ENCODE results near the gene SYNDIG1L. TPM values are rescaled to one million over a fixed set of nuclear protein-coding genes. Genes with fewer than 3 reads are reported as not detected.

Gene SYNDIG1L
- total RNA-seq, 1 experiment from 2014 or later, result 1.4 TPM

GRCh38 chr14:74469548-74470518 lies 43.8 kb upstream of the SYNDIG1L start (continued):
- TF ChIP-seq PREB (CRISPR knock-in tag; IDR thresholded peaks at IDR 0.05; ENCODE audit: borderline replicate concordance) (no peak), SMAD4 (CRISPR knock-in tag; IDR thresholded peaks at IDR 0.05) (no peak), ZNF671 (CRISPR knock-in tag; IDR thresholded peaks at IDR 0.05) (no peak), KAT7 (CRISPR knock-in tag; IDR thresholded peaks at IDR 0.05; ENCODE audit: borderline replicate concordance) (no peak), TCF7 (CRISPR knock-in tag; IDR thresholded peaks at IDR 0.05; ENCODE audit: low read depth) (no peak), NR1H2 (CRISPR knock-in tag; IDR thresholded peaks at IDR 0.05) (no peak), ESRRA (CRISPR knock-in tag; IDR thresholded peaks at IDR 0.05; ENCODE audit: borderline replicate concordance) (no peak), MYBL2 (CRISPR knock-in tag; IDR thresholded peaks at IDR 0.05) (no peak), ZNF396 (CRISPR knock-in tag; IDR thresholded peaks at IDR 0.05; ENCODE audit: borderline replicate concordance) (no peak), TEAD4 (CRISPR knock-in tag; IDR thresholded peaks at IDR 0.05) (no peak), E2F4 (CRISPR knock-in tag; IDR thresholded peaks at IDR 0.05; ENCODE audit: borderline replicate concordance, low read depth) (no peak)

- Mint-ChIP-seq H3K27me3 (ENCODE audit: low read depth) (no peaks in the 10 kb centered on the region), H3K4me1 (0 out of 2 replicates have a peak, but pooled peaks cover 2% of the 10 kb centered on the region), H3K27ac (no peak overlapping the region), H3K4me3 (no peak overlapping the region), H3K36me3 (peaks cover 2% of the 10 kb centered on the region), H3K9me3 (no peaks in the 10 kb centered on the region)
- DNase-seq (ENCODE audit: low spot score) (no peak), ATAC-seq (no peak)
- POLR2A ChIA-PET, result no interaction called here
- TF ChIP-seq NFATC4 (CRISPR knock-in tag; IDR thresholded peaks at IDR 0.05), result no peak
- TF ChIP-seq ZNF232 (CRISPR knock-in tag; IDR thresholded peaks at IDR 0.05), result no peak
- no peak for TF ChIP-seq KAT7 (CRISPR knock-in tag; IDR thresholded peaks at IDR 0.05; ENCODE audit: borderline replicate concordance)
- no peak for TF ChIP-seq IRF1 (CRISPR knock-in tag; IDR thresholded peaks at IDR 0.05)
- TF ChIP-seq RORB (CRISPR knock-in tag; IDR thresholded peaks at IDR 0.05), result no peak
- no peak for TF ChIP-seq SMAD4 (CRISPR knock-in tag; IDR thresholded peaks at IDR 0.05)
- TF ChIP-seq, protein P1, sequence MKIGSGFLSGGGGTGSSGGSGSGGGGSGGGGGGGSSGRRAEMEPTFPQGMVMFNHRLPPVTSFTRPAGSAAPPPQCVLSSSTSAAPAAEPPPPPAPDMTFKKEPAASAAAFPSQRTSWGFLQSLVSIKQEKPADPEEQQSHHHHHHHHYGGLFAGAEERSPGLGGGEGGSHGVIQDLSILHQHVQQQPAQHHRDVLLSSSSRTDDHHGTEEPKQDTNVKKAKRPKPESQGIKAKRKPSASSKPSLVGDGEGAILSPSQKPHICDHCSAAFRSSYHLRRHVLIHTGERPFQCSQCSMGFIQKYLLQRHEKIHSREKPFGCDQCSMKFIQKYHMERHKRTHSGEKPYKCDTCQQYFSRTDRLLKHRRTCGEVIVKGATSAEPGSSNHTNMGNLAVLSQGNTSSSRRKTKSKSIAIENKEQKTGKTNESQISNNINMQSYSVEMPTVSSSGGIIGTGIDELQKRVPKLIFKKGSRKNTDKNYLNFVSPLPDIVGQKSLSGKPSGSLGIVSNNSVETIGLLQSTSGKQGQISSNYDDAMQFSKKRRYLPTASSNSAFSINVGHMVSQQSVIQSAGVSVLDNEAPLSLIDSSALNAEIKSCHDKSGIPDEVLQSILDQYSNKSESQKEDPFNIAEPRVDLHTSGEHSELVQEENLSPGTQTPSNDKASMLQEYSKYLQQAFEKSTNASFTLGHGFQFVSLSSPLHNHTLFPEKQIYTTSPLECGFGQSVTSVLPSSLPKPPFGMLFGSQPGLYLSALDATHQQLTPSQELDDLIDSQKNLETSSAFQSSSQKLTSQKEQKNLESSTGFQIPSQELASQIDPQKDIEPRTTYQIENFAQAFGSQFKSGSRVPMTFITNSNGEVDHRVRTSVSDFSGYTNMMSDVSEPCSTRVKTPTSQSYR (CRISPR knock-in tag; IDR thresholded peaks at IDR 0.05), result no peak
- TF ChIP-seq, protein P2, sequence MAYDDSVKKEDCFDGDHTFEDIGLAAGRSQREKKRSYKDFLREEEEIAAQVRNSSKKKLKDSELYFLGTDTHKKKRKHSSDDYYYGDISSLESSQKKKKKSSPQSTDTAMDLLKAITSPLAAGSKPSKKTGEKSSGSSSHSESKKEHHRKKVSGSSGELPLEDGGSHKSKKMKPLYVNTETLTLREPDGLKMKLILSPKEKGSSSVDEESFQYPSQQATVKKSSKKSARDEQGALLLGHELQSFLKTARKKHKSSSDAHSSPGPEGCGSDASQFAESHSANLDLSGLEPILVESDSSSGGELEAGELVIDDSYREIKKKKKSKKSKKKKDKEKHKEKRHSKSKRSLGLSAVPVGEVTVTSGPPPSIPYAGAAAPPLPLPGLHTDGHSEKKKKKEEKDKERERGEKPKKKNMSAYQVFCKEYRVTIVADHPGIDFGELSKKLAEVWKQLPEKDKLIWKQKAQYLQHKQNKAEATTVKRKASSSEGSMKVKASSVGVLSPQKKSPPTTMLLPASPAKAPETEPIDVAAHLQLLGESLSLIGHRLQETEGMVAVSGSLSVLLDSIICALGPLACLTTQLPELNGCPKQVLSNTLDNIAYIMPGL (CRISPR knock-in tag; IDR thresholded peaks at IDR 0.05), result no peak
- TF ChIP-seq, protein P3, sequence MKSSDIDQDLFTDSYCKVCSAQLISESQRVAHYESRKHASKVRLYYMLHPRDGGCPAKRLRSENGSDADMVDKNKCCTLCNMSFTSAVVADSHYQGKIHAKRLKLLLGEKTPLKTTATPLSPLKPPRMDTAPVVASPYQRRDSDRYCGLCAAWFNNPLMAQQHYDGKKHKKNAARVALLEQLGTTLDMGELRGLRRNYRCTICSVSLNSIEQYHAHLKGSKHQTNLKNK (CRISPR knock-in tag; IDR thresholded peaks at IDR 0.05), result no peak
- no peak for TF ChIP-seq FOXJ3 (CRISPR knock-in tag; IDR thresholded peaks at IDR 0.05; ENCODE audit: borderline replicate concordance)
- TF ChIP-seq E2F4 (CRISPR knock-in tag; IDR thresholded peaks at IDR 0.05; ENCODE audit: borderline replicate concordance, low read depth), result no peak
- TF ChIP-seq TP53 (CRISPR knock-in tag; IDR thresholded peaks at IDR 0.05), result no peak
- TF ChIP-seq TEAD4 (CRISPR knock-in tag; IDR thresholded peaks at IDR 0.05), result no peak
- no peak for TF ChIP-seq GTF2I (CRISPR knock-in tag; conservative IDR thresholded peaks at IDR 0.05)
- TF ChIP-seq ZNF121 (CRISPR knock-in tag; IDR thresholded peaks at IDR 0.05), result no peak
- no peak for TF ChIP-seq CBFB (CRISPR knock-in tag; IDR thresholded peaks at IDR 0.05; ENCODE audit: low read depth)
- TF ChIP-seq EMX1 (CRISPR knock-in tag; IDR thresholded peaks at IDR 0.05), result no peak
- no peak for TF ChIP-seq ATF1 (CRISPR knock-in tag; IDR thresholded peaks at IDR 0.05)
- CTCF ChIA-PET, result interaction anchor here (1.7 kb wide), 1 partner anchor 10 kb away, joined by 6 read pairs; no protein-coding TSS in a partner anchor
Measured at GRCh38 chr14:74468513-74468912, 42.5 kb upstream of the SYNDIG1L start.
